HepG2 (cell line): ENCODE measurements around the gene MORN5.

Experiments used
- CTCF ChIP-seq: sonication (generic); formaldehyde crosslinking; IDR thresholded peaks from 2 replicates; pipeline ENCODE4 v1.5.0; 2020; ENCODE audit warnings: mild to moderate bottlenecking, missing genetic modification reagents, moderate library complexity
- EEA1 ChIP-seq: sonication (generic); formaldehyde crosslinking; IDR thresholded peaks from 2 replicates; pipeline ENCODE4 v1.5.1; 2020; ENCODE audit warnings: mild to moderate bottlenecking, missing genetic modification reagents, borderline replicate concordance
- JUND ChIP-seq: sonication (generic); formaldehyde crosslinking; IDR thresholded peaks from 2 replicates; pipeline ENCODE4 v1.8.0; 2022; ENCODE audit warnings: mild to moderate bottlenecking, missing genetic modification reagents
- POLR2AphosphoS5 ChIP-seq: IDR thresholded peaks from 2 replicates; pipeline ENCODE4 v1.6.1; 2012; ENCODE audit warnings: low read depth, low read length
- TAF1 ChIP-seq: sonication (generic); formaldehyde crosslinking; IDR thresholded peaks from 2 replicates; pipeline ENCODE4 v1.4.0; 2020; ENCODE audit warnings: missing genetic modification reagents
- TF ChIP-seq, protein P1 (sequence below): sonication (generic); formaldehyde crosslinking; IDR thresholded peaks from 2 replicates; pipeline ENCODE4 v1.4.0; 2020; ENCODE audit warnings: missing genetic modification reagents

- no peak for TF ChIP-seq CTCF (CRISPR knock-in tag)
- TF ChIP-seq EEA1 (CRISPR knock-in tag), result no peak
- TF ChIP-seq, protein P1, sequence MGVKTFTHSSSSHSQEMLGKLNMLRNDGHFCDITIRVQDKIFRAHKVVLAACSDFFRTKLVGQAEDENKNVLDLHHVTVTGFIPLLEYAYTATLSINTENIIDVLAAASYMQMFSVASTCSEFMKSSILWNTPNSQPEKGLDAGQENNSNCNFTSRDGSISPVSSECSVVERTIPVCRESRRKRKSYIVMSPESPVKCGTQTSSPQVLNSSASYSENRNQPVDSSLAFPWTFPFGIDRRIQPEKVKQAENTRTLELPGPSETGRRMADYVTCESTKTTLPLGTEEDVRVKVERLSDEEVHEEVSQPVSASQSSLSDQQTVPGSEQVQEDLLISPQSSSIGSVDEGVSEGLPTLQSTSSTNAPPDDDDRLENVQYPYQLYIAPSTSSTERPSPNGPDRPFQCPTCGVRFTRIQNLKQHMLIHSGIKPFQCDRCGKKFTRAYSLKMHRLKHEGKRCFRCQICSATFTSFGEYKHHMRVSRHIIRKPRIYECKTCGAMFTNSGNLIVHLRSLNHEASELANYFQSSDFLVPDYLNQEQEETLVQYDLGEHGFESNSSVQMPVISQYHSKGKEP, result no peak
- TF ChIP-seq JUND (CRISPR knock-in tag), result no peak
- no peak for TF ChIP-seq TAF1
- TF ChIP-seq POLR2AphosphoS5, result no peak
Observed at GRCh38 chr9:122207096-122207495, 47.4 kb downstream of the MORN5 start.
